Effector memory CD8-positive, alpha-beta T cell (primary cell): ENCODE data around the gene TSPAN18.
A peak's percentile ranks its signal among the peaks of the same experiment; 100 is the strongest.

Source experiments
- ATAC-seq: fragments of 150-1000 bp; cut with Tn5 transposase; replicated peaks from 2 replicates; pipeline ENCODE4 v1.10.0; 2021; ENCODE audit warnings: mild to moderate bottlenecking, moderate library complexity
- DNase-seq, 3 experiments: peaks; one replicate each; pipeline ENCODE4 v3.0.0; 2021
- H3K27ac Mint-ChIP-seq, 2 donors: one replicate each; pipeline ENCODE4 v1.8.0; 2022; ENCODE audit warnings: mild to moderate bottlenecking in 2 of 2, mixed read lengths in 2 of 2, moderate library complexity in 2 of 2
- H3K27me3 Mint-ChIP-seq, 2 donors: one replicate each; pipeline ENCODE4 v1.8.0; 2022; ENCODE audit warnings: mixed read lengths in 2 of 2
- H3K36me3 Mint-ChIP-seq: one replicate; pipeline ENCODE4 v1.8.0; 2022; ENCODE audit warnings: mild to moderate bottlenecking, moderate library complexity, mixed read lengths; ENCODE audit not compliant: insufficient read depth
- H3K4me1 Mint-ChIP-seq, 2 donors: one replicate each; pipeline ENCODE4 v1.8.0; 2022; ENCODE audit warnings: low read depth in 2 of 2, mixed read lengths in 2 of 2
- H3K4me3 Mint-ChIP-seq, 2 donors: one replicate each; pipeline ENCODE4 v1.8.0; 2022; ENCODE audit warnings: mild to moderate bottlenecking in 2 of 2, mixed read lengths in 2 of 2, moderate library complexity in 2 of 2
- H3K9me3 Mint-ChIP-seq, 2 donors: one replicate each; pipeline ENCODE4 v1.8.0; 2022; ENCODE audit warnings: mixed read lengths in 2 of 2

The TSPAN18 gene

DNA sequence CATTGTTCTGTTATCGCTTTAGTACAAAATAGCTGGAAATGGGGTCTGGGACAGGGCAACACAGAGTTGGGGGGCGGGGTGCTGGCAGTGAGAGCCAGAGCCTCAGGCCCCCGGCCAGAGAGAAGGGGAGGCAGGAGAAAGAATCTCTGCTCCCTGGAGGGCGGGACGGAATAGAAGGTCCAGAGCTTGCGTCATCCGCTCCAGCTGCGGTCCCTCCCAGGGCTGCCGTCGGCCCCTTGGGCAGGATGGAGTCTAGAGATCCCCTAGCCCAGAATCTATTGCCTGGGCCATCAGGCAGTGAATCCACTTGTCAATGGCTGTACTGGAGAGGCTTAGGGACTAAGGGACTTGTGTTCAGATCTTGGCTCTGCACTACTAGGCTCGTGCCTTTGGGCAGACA lies 218.9 kb downstream of the TSPAN18 start:
- Mint-ChIP-seq H3K36me3 (peaks cover 12% of the 10 kb centered on the region), H3K27me3 (no peaks in the 10 kb centered on the region), H3K9me3 (no peaks in the 10 kb centered on the region), H3K4me1 (peaks cover 51 to 62% of the 10 kb centered on the region in 2 donors), H3K4me3 (no peak overlapping the region), H3K27ac (peak overlapping the region in 1 of 2 donors; percentile 90)
- ATAC-seq (no peak), DNase-seq (no peak)

DNA sequence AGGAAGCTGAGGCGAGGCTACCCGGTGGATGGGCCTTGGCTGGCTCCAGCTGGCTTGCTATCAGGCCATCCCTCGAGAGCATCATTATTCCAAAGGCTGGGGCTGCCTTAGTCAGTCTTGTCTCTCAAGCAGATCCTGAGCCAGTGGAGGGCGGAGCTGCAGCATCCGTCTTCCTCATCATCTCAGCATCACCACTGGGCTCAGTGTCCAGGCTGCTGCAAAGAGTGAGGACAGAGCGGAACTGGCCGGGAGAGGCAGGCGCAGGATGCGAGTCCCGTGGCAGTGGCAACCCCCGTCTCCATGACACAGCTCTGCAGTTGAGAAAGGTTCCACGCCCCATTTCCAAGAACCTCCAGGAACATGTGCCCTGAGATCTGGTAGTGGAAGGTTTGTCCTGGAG lies 219.5 kb downstream of the TSPAN18 start:
- DNase-seq = no peak
- H3K4me3 Mint-ChIP-seq = no peak overlapping the region
- no peaks in the 10 kb centered on the region for H3K27me3 Mint-ChIP-seq
- no peaks in the 10 kb centered on the region for H3K9me3 Mint-ChIP-seq
- H3K27ac Mint-ChIP-seq = peak overlapping the region in 1 of 2 donors; percentile 59
- peaks cover 48 to 56% of the 10 kb centered on the region in 2 donors for H3K4me1 Mint-ChIP-seq
- H3K36me3 Mint-ChIP-seq = peaks cover 15% of the 10 kb centered on the region
- no peak for ATAC-seq

- Mint-ChIP-seq H3K4me1 (peaks cover 43 to 53% of the 10 kb centered on the region in 2 donors), H3K27ac (peak overlapping the region in 1 of 2 donors; percentile 59), H3K27me3 (no peaks in the 10 kb centered on the region), H3K36me3 (peaks cover 17% of the 10 kb centered on the region), H3K4me3 (no peak overlapping the region), H3K9me3 (no peaks in the 10 kb centered on the region)
- no peak for DNase-seq
- no peak for ATAC-seq
These were observed 220.4 kb downstream of the TSPAN18 start for GRCh38 chr11:44947114-44947513.

DNA sequence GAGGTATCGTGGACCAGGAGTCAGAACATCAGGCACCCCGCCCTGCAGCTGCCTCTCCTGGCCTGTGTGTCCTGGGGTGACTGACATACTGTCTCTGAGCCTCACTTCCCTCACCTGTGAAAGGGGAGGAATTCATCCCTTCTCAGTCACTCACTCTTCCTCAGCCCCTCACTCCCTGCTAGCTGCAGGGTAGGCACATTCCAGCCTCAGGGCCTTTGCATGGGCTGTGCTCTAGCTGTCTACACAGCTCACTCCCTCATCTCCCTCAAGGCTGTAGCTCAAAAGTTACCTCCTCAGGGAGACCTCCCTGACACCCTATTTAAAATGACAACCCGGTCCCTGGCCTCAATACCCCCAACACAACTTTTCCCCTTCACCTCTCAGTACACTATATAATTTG lies 221.4 kb downstream of the TSPAN18 start:
- DNase-seq (no peak), ATAC-seq (no peak)
- H3K9me3 Mint-ChIP-seq = no peaks in the 10 kb centered on the region
- H3K36me3 Mint-ChIP-seq = peaks cover 13% of the 10 kb centered on the region
- peaks cover 33 to 43% of the 10 kb centered on the region in 2 donors for H3K4me1 Mint-ChIP-seq
- H3K4me3 Mint-ChIP-seq = peak overlapping the region; percentile 62 to 93
- H3K27ac Mint-ChIP-seq = peak overlapping the region; percentile 90 to 91
- no peaks in the 10 kb centered on the region for H3K27me3 Mint-ChIP-seq

DNA sequence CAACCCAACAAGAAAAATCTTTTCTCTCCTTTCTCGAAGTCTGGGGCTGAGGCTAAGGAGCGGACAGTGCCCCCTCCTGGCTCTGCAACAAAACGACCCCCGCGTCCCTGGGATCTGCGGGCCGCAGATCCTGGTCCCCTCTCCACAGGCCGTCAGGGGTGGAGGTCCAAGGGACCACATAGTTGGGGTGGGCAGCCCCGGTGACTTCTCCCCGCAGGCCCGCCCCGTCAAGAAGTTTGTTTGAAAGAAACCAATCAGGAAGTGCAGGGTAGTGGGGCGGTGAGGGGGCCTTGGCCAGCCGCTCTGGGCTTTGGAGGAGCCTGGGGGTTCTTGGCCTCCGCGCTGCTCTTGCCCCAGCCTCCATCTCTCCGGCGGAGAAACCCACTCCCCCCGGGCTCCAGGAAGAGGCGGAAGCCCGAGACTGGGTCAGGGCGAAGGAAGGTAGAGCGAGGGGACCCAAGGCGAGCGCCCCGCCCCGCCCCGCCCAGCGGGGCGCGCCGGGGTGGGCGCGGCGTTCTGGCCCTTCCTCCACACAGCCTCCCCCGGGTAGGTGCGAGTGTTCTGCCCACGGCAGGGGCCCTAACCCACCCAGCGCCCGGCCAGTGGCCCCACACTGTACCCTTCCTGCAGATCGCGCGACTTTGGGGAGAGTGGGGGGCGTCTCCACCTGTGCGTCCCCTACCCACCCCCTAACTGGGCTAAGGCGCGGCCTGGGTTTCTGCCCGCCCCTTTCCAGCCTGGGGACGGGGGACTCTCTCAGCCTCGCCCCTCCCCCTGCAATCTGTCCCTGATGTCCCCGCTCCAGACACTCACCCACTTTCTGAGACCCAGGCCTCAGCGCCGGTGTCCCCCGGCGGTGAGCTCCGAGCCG lies 222.6 kb downstream of the TSPAN18 start:
- no peaks in the 10 kb centered on the region for H3K27me3 Mint-ChIP-seq
- peak overlapping the region; percentile 93 to 95 for H3K4me3 Mint-ChIP-seq
- no peaks in the 10 kb centered on the region for H3K9me3 Mint-ChIP-seq
- H3K27ac Mint-ChIP-seq = peak overlapping the region; percentile 90 to 91
- ATAC-seq = peak; percentile 27
- peak; percentile 29 to 33 (median 32) for DNase-seq
- H3K36me3 Mint-ChIP-seq = peaks cover 13% of the 10 kb centered on the region
- peaks cover 20 to 32% of the 10 kb centered on the region in 2 donors for H3K4me1 Mint-ChIP-seq

GRCh38 chr11:44950031-44950624 lies 223.4 kb downstream of the TSPAN18 start:
- Mint-ChIP-seq H3K27ac (peak overlapping the region in 1 of 2 donors; percentile 91), H3K36me3 (peaks cover 13% of the 10 kb centered on the region), H3K27me3 (no peaks in the 10 kb centered on the region), H3K4me3 (peak overlapping the region; percentile 93 to 95), H3K4me1 (peaks cover 13 to 32% of the 10 kb centered on the region in 2 donors), H3K9me3 (no peaks in the 10 kb centered on the region)
- DNase-seq (peak in 2 of 3 experiments; percentile 21 to 42), ATAC-seq (peak; percentile 17)

DNA sequence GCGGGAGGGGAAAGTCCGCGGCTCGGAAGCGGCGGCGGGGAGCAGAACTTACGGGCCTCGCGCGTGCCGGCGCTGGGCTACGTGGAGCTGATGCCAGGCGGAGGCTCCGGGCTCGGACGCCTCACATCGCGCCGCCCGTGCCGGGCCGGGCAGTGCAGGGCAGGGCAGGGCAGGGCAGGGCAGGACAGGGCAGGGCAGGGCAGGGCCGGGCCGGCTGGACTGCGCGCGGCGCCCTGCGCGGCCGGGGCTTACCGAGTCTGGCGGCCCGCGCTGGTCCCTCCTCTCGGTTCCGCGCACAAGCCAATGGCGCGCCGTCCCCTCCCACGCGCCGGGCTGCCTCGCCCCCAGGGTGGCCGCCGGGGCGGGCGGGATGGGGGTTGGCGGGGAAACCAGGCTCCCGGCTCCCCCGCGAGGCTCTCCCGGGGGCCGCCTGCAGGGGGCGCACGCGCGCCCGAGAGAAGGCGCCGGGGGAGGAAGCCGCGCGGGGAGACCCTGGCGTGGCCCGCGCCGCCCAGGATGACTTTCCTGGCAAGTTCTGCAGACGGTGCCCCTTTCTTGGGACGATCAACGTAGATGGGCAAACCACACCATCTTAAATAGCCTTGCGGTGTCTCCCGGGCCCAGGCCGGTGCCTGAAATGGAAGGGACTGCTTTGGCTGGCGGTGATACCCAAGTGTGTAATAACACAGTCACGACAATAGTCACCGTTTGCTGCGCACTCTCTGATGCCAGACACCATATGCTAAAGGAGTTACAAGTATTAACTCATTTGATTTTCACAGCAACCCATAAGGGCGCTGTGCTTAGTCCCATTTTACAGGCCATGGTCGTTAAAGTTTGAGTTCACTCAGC lies 224.1 kb downstream of the TSPAN18 start, which contains the start of gene TP53I11:
Gene TP53I11 (minus strand): TSS at position 259 of the 852 bp plus-strand sequence. CDS start 12,548 bp downstream, outside the sequence.
- H3K4me1 Mint-ChIP-seq = peaks cover 13 to 33% of the 10 kb centered on the region in 2 donors
- DNase-seq = peak; percentile 62 to 70 (median 64)

GRCh38 chr11:44952082-44952481 lies 225.3 kb downstream of the TSPAN18 start:
- no peak for ATAC-seq
- Mint-ChIP-seq H3K9me3 (no peaks in the 10 kb centered on the region), H3K4me3 (peak overlapping the region in 1 of 2 donors; percentile 56), H3K36me3 (peaks cover 9% of the 10 kb centered on the region), H3K4me1 (peaks cover 13 to 25% of the 10 kb centered on the region in 2 donors), H3K27ac (no peak overlapping the region), H3K27me3 (no peaks in the 10 kb centered on the region)
- no peak for DNase-seq

More for the DNA sequence above, 224.1 kb downstream of the TSPAN18 start, which contains the start of gene TP53I11:
- H3K27me3 Mint-ChIP-seq = no peaks in the 10 kb centered on the region
- peaks cover 13% of the 10 kb centered on the region for H3K36me3 Mint-ChIP-seq
- peak within 1 kb of the TSS in 1 of 2 donors; percentile 91 for H3K27ac Mint-ChIP-seq
- peak within 1 kb of the TSS; percentile 93 to 95 for H3K4me3 Mint-ChIP-seq
- ATAC-seq = peak; percentile 80
- no peaks in the 10 kb centered on the region for H3K9me3 Mint-ChIP-seq

DNA sequence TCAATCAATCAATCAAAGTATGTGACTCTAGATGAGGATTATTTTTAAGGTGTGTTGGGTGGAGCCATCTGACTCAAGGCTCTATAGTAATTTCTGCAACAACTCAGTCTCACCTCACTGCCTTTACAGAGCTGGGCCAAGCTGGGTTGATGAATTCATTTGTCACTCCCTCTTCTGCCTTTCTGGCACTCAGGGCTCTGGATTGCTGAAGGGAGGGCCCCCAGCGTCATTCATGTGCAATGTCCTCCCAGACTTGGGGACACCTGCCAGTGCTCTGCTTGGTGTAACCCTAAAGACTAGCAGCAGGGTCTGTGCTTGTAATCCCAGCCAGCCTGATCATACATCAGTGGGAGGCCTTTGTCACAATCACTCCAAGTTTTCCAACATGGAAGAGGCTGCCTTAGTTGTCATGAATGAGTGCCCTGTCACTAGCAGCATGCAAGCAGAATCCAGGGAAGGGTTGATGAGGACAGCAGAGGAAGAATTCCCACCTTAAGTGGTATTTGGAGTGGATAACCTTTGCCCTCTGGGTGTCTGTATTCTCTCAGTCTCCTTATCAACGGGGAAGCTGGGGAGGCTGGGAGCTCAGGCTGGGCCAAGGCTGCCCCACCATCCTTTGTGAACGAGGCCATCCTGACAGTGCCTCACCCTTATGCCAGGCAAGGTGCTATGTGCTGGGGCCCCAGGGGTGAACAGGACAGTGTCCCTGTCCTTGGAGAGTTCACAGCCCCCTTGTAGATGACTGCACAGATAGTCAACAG lies 225.9 kb downstream of the TSPAN18 start:
- DNase-seq (no peak), ATAC-seq (no peak)
- H3K27me3 Mint-ChIP-seq = no peaks in the 10 kb centered on the region
- H3K27ac Mint-ChIP-seq = no peak overlapping the region
- peaks cover 13 to 22% of the 10 kb centered on the region in 2 donors for H3K4me1 Mint-ChIP-seq
- H3K4me3 Mint-ChIP-seq = no peak overlapping the region
- peaks cover 8% of the 10 kb centered on the region for H3K36me3 Mint-ChIP-seq
- no peaks in the 10 kb centered on the region for H3K9me3 Mint-ChIP-seq

GRCh38 chr11:44954051-44954906 lies 227.5 kb downstream of the TSPAN18 start:
- DNase-seq (no peak), ATAC-seq (no peak)
- Mint-ChIP-seq H3K27ac (peak overlapping the region in 1 of 2 donors; percentile 20), H3K4me3 (no peak overlapping the region), H3K9me3 (no peaks in the 10 kb centered on the region), H3K36me3 (peaks cover 5% of the 10 kb centered on the region), H3K27me3 (no peaks in the 10 kb centered on the region), H3K4me1 (peaks cover 1 to 12% of the 10 kb centered on the region in 2 donors)

DNA sequence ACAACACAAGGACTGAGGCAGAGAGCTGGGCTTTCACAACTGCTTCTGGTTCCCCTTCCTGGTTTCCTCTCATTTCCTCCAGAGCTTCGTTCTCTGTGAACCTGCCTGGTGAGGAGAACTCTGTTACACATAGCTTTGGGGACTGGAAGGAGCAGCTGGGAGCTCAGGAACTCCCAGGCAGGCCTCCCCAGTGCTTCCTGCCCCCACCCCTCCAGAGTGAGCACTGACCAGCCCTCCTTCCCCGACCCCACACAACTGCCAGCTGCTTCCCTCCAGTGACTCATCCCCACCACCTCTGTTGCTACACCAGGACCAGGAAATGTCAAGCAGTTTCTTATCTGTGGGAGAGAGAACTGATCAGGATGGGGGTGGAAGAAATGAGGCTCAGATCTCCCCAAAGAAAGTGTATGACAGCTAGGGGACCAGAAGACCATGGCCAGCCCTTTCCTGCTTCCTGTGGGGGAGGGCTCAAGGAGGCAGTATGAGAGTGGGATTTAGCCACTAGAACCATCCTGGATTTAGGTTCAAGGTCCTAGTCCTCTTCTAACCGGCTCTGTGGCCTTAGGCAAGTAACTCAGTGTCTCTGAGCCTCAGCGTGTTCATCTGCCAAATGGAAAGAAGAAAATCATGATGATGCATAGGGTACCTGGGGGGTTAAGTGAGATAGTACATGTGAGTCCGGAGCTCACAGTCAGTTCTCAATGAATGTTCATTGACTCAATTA lies 228.4 kb downstream of the TSPAN18 start:
- ATAC-seq (no peak), DNase-seq (no peak)
- Mint-ChIP-seq H3K27me3 (no peaks in the 10 kb centered on the region), H3K4me1 (peaks cover 0 to 11% of the 10 kb centered on the region in 2 donors), H3K27ac (peak overlapping the region in 1 of 2 donors; percentile 20), H3K4me3 (no peak overlapping the region), H3K9me3 (no peaks in the 10 kb centered on the region), H3K36me3 (peaks cover 4% of the 10 kb centered on the region)
